ENCODE measurements around the gene ZC3H14.

The ZC3H14 gene

GRCh38 chr14:88614218-88614907 is 51.5 kb downstream of the ZC3H14 start:
- no peaks in the 10 kb centered on the region for H3K9me3 ChIP-seq (ENCODE audit: low read length)
- no peaks in the 10 kb centered on the region for H3K27me3 ChIP-seq (ENCODE audit: control insufficient read depth in 1 of 2, insufficient read depth in 2 of 2, low read length in 2 of 2)
- H3K27ac ChIP-seq (ENCODE audit: low read depth, low read length) = no peak overlapping the region
- no peak overlapping the region for H3K9ac ChIP-seq (ENCODE audit: low read length)
- H3K4me1 ChIP-seq (ENCODE audit: insufficient read depth, low read length) = no peaks in the 10 kb centered on the region
- peaks cover 31% of the 10 kb centered on the region for H3K36me3 ChIP-seq (ENCODE audit: insufficient read depth, low read length)
- no peak overlapping the region for H3K4me3 ChIP-seq (ENCODE audit: low read depth in 1 of 2, low read length in 2 of 2)

- H3K9ac ChIP-seq (ENCODE audit: low read length) = no peak overlapping the region
- no peaks in the 10 kb centered on the region for H3K9me3 ChIP-seq (ENCODE audit: low read length)
- H3K4me1 ChIP-seq (ENCODE audit: insufficient read depth, low read length) = no peaks in the 10 kb centered on the region
- H3K36me3 ChIP-seq (ENCODE audit: insufficient read depth, low read length) = peaks cover 10% of the 10 kb centered on the region
- no peak overlapping the region for H3K27ac ChIP-seq (ENCODE audit: low read depth, low read length)
- no peak overlapping the region for H3K4me3 ChIP-seq (ENCODE audit: low read depth in 1 of 2, low read length in 2 of 2)
- no peaks in the 10 kb centered on the region for H3K27me3 ChIP-seq (ENCODE audit: control insufficient read depth in 1 of 2, insufficient read depth in 2 of 2, low read length in 2 of 2)
Observed at GRCh38 chr14:88616697-88617096, 53.9 kb downstream of the ZC3H14 start.

- no peaks in the 10 kb centered on the region for H3K9me3 ChIP-seq (ENCODE audit: low read length)
- no peaks in the 10 kb centered on the region for H3K27me3 ChIP-seq (ENCODE audit: control insufficient read depth in 1 of 2, insufficient read depth in 2 of 2, low read length in 2 of 2)
- no peak overlapping the region for H3K27ac ChIP-seq (ENCODE audit: low read depth, low read length)
- no peak overlapping the region for H3K9ac ChIP-seq (ENCODE audit: low read length)
- peaks cover 4% of the 10 kb centered on the region for H3K36me3 ChIP-seq (ENCODE audit: insufficient read depth, low read length)
- H3K4me3 ChIP-seq (ENCODE audit: low read depth in 1 of 2, low read length in 2 of 2) = no peak overlapping the region
- H3K4me1 ChIP-seq (ENCODE audit: insufficient read depth, low read length) = no peaks in the 10 kb centered on the region
Observed at GRCh38 chr14:88617479-88617878, 54.6 kb downstream of the ZC3H14 start.

GRCh38 chr14:88618476-88618875 is 55.6 kb downstream of the ZC3H14 start:
- Histone ChIP-seq H3K4me1 (ENCODE audit: insufficient read depth, low read length) (no peaks in the 10 kb centered on the region), H3K27ac (ENCODE audit: low read depth, low read length) (no peak overlapping the region), H3K36me3 (ENCODE audit: insufficient read depth, low read length) (peaks cover 4% of the 10 kb centered on the region), H3K4me3 (ENCODE audit: low read depth in 1 of 2, low read length in 2 of 2) (no peak overlapping the region), H3K9me3 (ENCODE audit: low read length) (no peaks in the 10 kb centered on the region), H3K9ac (ENCODE audit: low read length) (no peak overlapping the region), H3K27me3 (ENCODE audit: control insufficient read depth in 1 of 2, insufficient read depth in 2 of 2, low read length in 2 of 2) (no peaks in the 10 kb centered on the region)

GRCh38 chr14:88621100-88621499 is 58.3 kb downstream of the ZC3H14 start:
- no peak overlapping the region for H3K27ac ChIP-seq (ENCODE audit: low read depth, low read length)
- no peaks in the 10 kb centered on the region for H3K9me3 ChIP-seq (ENCODE audit: low read length)
- H3K4me3 ChIP-seq (ENCODE audit: low read depth in 1 of 2, low read length in 2 of 2) = no peak overlapping the region
- peaks cover 7% of the 10 kb centered on the region for H3K36me3 ChIP-seq (ENCODE audit: insufficient read depth, low read length)
- H3K4me1 ChIP-seq (ENCODE audit: insufficient read depth, low read length) = no peaks in the 10 kb centered on the region
- H3K9ac ChIP-seq (ENCODE audit: low read length) = no peak overlapping the region
- H3K27me3 ChIP-seq (ENCODE audit: control insufficient read depth in 1 of 2, insufficient read depth in 2 of 2, low read length in 2 of 2) = no peaks in the 10 kb centered on the region

- Histone ChIP-seq H3K4me3 (ENCODE audit: low read depth in 1 of 2, low read length in 2 of 2) (no peak overlapping the region), H3K27ac (ENCODE audit: low read depth, low read length) (no peak overlapping the region), H3K27me3 (ENCODE audit: control insufficient read depth in 1 of 2, insufficient read depth in 2 of 2, low read length in 2 of 2) (no peaks in the 10 kb centered on the region), H3K4me1 (ENCODE audit: insufficient read depth, low read length) (no peaks in the 10 kb centered on the region), H3K9me3 (ENCODE audit: low read length) (no peaks in the 10 kb centered on the region), H3K36me3 (ENCODE audit: insufficient read depth, low read length) (peaks cover 7% of the 10 kb centered on the region), H3K9ac (ENCODE audit: low read length) (no peak overlapping the region)
Observed at GRCh38 chr14:88625671-88626070, 62.8 kb downstream of the ZC3H14 start.

- H3K9me3 ChIP-seq (ENCODE audit: low read length) = no peaks in the 10 kb centered on the region
- H3K4me3 ChIP-seq (ENCODE audit: low read depth in 1 of 2, low read length in 2 of 2) = no peak overlapping the region
- H3K36me3 ChIP-seq (ENCODE audit: insufficient read depth, low read length) = peaks cover 7% of the 10 kb centered on the region
- H3K9ac ChIP-seq (ENCODE audit: low read length) = no peak overlapping the region
- H3K27me3 ChIP-seq (ENCODE audit: control insufficient read depth in 1 of 2, insufficient read depth in 2 of 2, low read length in 2 of 2) = no peaks in the 10 kb centered on the region
- no peak overlapping the region for H3K27ac ChIP-seq (ENCODE audit: low read depth, low read length)
- H3K4me1 ChIP-seq (ENCODE audit: insufficient read depth, low read length) = no peaks in the 10 kb centered on the region
Observed at GRCh38 chr14:88628033-88628432, 65.2 kb downstream of the ZC3H14 start.

- Histone ChIP-seq H3K9ac (ENCODE audit: low read length) (no peak overlapping the region), H3K9me3 (ENCODE audit: low read length) (no peaks in the 10 kb centered on the region), H3K4me1 (ENCODE audit: insufficient read depth, low read length) (no peaks in the 10 kb centered on the region), H3K36me3 (ENCODE audit: insufficient read depth, low read length) (peaks cover 7% of the 10 kb centered on the region), H3K27me3 (ENCODE audit: control insufficient read depth in 1 of 2, insufficient read depth in 2 of 2, low read length in 2 of 2) (no peaks in the 10 kb centered on the region), H3K4me3 (ENCODE audit: low read depth in 1 of 2, low read length in 2 of 2) (no peak overlapping the region), H3K27ac (ENCODE audit: low read depth, low read length) (no peak overlapping the region)
Observed at GRCh38 chr14:88628462-88628861, 65.6 kb downstream of the ZC3H14 start.

- H3K4me3 ChIP-seq (ENCODE audit: low read depth in 1 of 2, low read length in 2 of 2) = no peak overlapping the region
- H3K36me3 ChIP-seq (ENCODE audit: insufficient read depth, low read length) = no peaks in the 10 kb centered on the region
- no peaks in the 10 kb centered on the region for H3K4me1 ChIP-seq (ENCODE audit: insufficient read depth, low read length)
- no peak overlapping the region for H3K27ac ChIP-seq (ENCODE audit: low read depth, low read length)
- H3K9ac ChIP-seq (ENCODE audit: low read length) = no peak overlapping the region
- no peaks in the 10 kb centered on the region for H3K27me3 ChIP-seq (ENCODE audit: control insufficient read depth in 1 of 2, insufficient read depth in 2 of 2, low read length in 2 of 2)
- no peaks in the 10 kb centered on the region for H3K9me3 ChIP-seq (ENCODE audit: low read length)
Observed at GRCh38 chr14:88630565-88630964, 67.7 kb downstream of the ZC3H14 start.

GRCh38 chr14:88631091-88631490 is 68.3 kb downstream of the ZC3H14 start:
- no peak overlapping the region for H3K9ac ChIP-seq (ENCODE audit: low read length)
- no peaks in the 10 kb centered on the region for H3K4me1 ChIP-seq (ENCODE audit: insufficient read depth, low read length)
- no peak overlapping the region for H3K4me3 ChIP-seq (ENCODE audit: low read depth in 1 of 2, low read length in 2 of 2)
- H3K9me3 ChIP-seq (ENCODE audit: low read length) = no peaks in the 10 kb centered on the region
- H3K27me3 ChIP-seq (ENCODE audit: control insufficient read depth in 1 of 2, insufficient read depth in 2 of 2, low read length in 2 of 2) = no peaks in the 10 kb centered on the region
- H3K36me3 ChIP-seq (ENCODE audit: insufficient read depth, low read length) = no peaks in the 10 kb centered on the region
- H3K27ac ChIP-seq (ENCODE audit: low read depth, low read length) = no peak overlapping the region

- no peak overlapping the region for H3K4me3 ChIP-seq (ENCODE audit: low read depth in 1 of 2, low read length in 2 of 2)
- H3K4me1 ChIP-seq (ENCODE audit: insufficient read depth, low read length) = no peaks in the 10 kb centered on the region
- no peaks in the 10 kb centered on the region for H3K9me3 ChIP-seq (ENCODE audit: low read length)
- no peaks in the 10 kb centered on the region for H3K27me3 ChIP-seq (ENCODE audit: control insufficient read depth in 1 of 2, insufficient read depth in 2 of 2, low read length in 2 of 2)
- H3K9ac ChIP-seq (ENCODE audit: low read length) = no peak overlapping the region
- H3K27ac ChIP-seq (ENCODE audit: low read depth, low read length) = no peak overlapping the region
- no peaks in the 10 kb centered on the region for H3K36me3 ChIP-seq (ENCODE audit: insufficient read depth, low read length)
Observed at GRCh38 chr14:88632512-88632911, 69.7 kb downstream of the ZC3H14 start.

GRCh38 chr14:88639221-88639620 is 76.4 kb downstream of the ZC3H14 start:
- Histone ChIP-seq H3K4me3 (ENCODE audit: low read depth in 1 of 2, low read length in 2 of 2) (no peak overlapping the region), H3K9me3 (ENCODE audit: low read length) (no peaks in the 10 kb centered on the region), H3K9ac (ENCODE audit: low read length) (no peak overlapping the region), H3K27me3 (ENCODE audit: control insufficient read depth in 1 of 2, insufficient read depth in 2 of 2, low read length in 2 of 2) (no peaks in the 10 kb centered on the region), H3K4me1 (ENCODE audit: insufficient read depth, low read length) (no peaks in the 10 kb centered on the region), H3K36me3 (ENCODE audit: insufficient read depth, low read length) (no peaks in the 10 kb centered on the region), H3K27ac (ENCODE audit: low read depth, low read length) (no peak overlapping the region)

All from muscle layer of colon (tissue), 2 donors.